Measurements from ENCODE around the gene THOP1. TPM values are rescaled to one million over a fixed set of nuclear protein-coding genes. Genes with fewer than 3 reads are reported as not detected.
A peak's percentile ranks its signal among the peaks of the same experiment; 100 is the strongest.

THOP1 gene
- total RNA-seq, 2 experiments from 2014 or later, result 106 to 121 TPM

DNA sequence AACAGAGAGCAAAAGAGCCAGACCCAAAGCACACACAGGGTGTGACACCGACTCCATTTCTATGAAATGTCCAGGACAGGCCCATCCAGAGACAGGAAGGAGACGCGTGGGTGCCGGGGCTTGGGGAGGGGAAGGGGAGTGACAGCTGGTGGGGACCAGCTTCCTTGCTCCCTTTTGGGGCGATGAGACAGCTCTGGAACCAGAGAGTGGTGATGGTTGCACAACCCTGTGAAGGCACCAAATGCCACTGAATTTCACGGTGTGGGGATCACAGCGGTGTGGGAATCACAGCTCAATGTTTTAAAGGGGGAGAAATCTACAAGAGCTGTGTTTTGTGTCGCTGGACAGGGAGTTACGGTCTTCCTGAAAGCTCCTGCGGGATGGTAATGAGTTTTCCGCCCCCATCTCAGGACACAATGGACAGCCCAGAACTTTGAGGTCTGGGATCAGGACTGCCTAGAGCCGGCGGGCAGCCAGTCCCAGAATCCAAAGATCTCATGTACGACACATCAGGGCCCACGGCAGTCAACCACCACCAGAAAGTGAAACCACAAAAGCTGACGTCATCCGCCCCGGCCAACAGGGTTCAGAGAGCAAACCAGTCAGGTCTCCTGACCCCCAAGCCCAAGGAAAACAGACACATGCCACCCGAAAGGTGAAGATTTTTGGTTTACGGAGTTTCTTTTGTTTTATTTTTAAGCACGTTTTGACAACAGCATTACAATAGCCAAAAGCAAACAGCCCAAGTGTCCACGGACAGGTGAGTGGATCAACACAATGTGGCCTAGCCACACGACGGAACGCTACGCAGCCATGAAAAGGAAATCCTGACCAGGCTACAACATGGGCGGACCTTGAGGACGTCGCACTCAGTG, 9.5 kb upstream of the THOP1 start:
- Mint-ChIP-seq H3K4me1 (ENCODE audit: low read depth) (peaks cover 40% of the 10 kb centered on the region), H3K4me3 (peak overlapping the region; percentile 74), H3K27me3 (ENCODE audit: low read depth) (no peaks in the 10 kb centered on the region), H3K27ac (peak overlapping the region; percentile 85), H3K36me3 (ENCODE audit: low read depth) (peaks cover 18% of the 10 kb centered on the region), H3K9me3 (ENCODE audit: insufficient read depth) (no peaks in the 10 kb centered on the region)
- CTCF ChIA-PET, result interaction anchor here (1.4 to 1.6 kb wide), 2 partner anchors 65 to 127 kb away, joined by 4 to 7 read pairs; partner anchors contain the start of gene ZNF555
- POLR2A ChIA-PET, result interaction anchor here (0.5 kb wide), 1 partner anchor 187 kb away, joined by 3 read pairs; no protein-coding TSS in a partner anchor
- DNase-seq (peak; percentile 88), ATAC-seq (peak; percentile 87)

DNA sequence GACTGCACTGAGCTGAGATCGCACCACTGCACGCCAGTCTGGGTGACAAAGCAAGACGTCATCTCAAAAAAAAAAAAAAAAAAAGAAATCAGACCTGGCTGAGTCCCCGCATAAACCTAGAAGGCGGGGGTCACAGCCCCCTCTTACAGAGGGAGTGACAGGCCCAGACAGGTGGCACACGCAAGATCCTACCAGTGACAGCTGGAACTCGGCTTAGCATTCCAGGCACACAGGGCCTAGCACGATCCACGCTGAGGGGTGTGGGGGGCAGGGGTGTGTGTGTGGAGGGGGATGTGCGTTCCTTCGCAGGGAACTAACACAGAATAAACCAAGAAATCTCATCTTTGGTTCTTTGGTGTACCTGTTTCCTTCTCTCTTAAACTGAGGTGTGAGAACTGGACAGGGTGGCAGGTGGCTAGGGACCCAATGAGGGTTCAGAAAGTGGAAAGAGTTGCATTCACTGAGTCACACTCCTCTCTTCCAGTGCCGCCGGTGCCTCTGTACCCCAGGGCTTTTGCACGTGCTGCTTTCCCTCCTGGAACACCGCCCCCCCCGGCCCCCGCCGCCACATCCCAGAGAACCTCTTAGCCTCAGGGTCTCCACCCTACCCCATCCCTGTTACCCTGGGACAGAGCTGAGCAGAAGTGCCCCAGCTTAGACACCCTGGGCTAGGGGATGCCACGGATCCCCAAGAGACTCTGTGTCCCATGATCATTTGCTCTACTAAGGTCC, 7.2 kb upstream of the THOP1 start:
- CTCF ChIA-PET, result no interaction called here
- H3K9me3 Mint-ChIP-seq (ENCODE audit: insufficient read depth), result no peaks in the 10 kb centered on the region
- POLR2A ChIA-PET, result interaction anchor here (0.6 kb wide), 1 partner anchor 155 kb away, joined by 4 read pairs; no protein-coding TSS in a partner anchor
- no peaks in the 10 kb centered on the region for H3K27me3 Mint-ChIP-seq (ENCODE audit: low read depth)
- peaks cover 49% of the 10 kb centered on the region for H3K4me1 Mint-ChIP-seq (ENCODE audit: low read depth)
- DNase-seq (no peak), ATAC-seq (no peak)
- no peak overlapping the region for H3K4me3 Mint-ChIP-seq
- peaks cover 20% of the 10 kb centered on the region for H3K36me3 Mint-ChIP-seq (ENCODE audit: low read depth)
- no peak overlapping the region for H3K27ac Mint-ChIP-seq

- no peaks in the 10 kb centered on the region for H3K27me3 Mint-ChIP-seq (ENCODE audit: low read depth)
- H3K4me1 Mint-ChIP-seq (ENCODE audit: low read depth), result peaks cover 57% of the 10 kb centered on the region
- ATAC-seq (no peak), DNase-seq (no peak)
- H3K36me3 Mint-ChIP-seq (ENCODE audit: low read depth), result peaks cover 20% of the 10 kb centered on the region
- POLR2A ChIA-PET, result no interaction called here
- no peak overlapping the region for H3K4me3 Mint-ChIP-seq
- H3K27ac Mint-ChIP-seq, result no peak overlapping the region
- H3K9me3 Mint-ChIP-seq (ENCODE audit: insufficient read depth), result no peaks in the 10 kb centered on the region
- CTCF ChIA-PET, result no interaction called here
Measured at GRCh38 chr19:2779121-2779740, 6.1 kb upstream of the THOP1 start.

- CTCF ChIA-PET, result no interaction called here
- Mint-ChIP-seq H3K4me3 (no peak overlapping the region), H3K27me3 (ENCODE audit: low read depth) (no peaks in the 10 kb centered on the region), H3K9me3 (ENCODE audit: insufficient read depth) (no peaks in the 10 kb centered on the region), H3K27ac (no peak overlapping the region), H3K36me3 (ENCODE audit: low read depth) (peaks cover 16% of the 10 kb centered on the region), H3K4me1 (ENCODE audit: low read depth) (peaks cover 56% of the 10 kb centered on the region)
- POLR2A ChIA-PET, result no interaction called here
- ATAC-seq (no peak), DNase-seq (no peak)
Measured at GRCh38 chr19:2780284-2780683, 5.0 kb upstream of the THOP1 start.

- Mint-ChIP-seq H3K27me3 (ENCODE audit: low read depth) (no peaks in the 10 kb centered on the region), H3K36me3 (ENCODE audit: low read depth) (peaks cover 12% of the 10 kb centered on the region), H3K4me1 (ENCODE audit: low read depth) (peaks cover 56% of the 10 kb centered on the region), H3K9me3 (ENCODE audit: insufficient read depth) (no peaks in the 10 kb centered on the region), H3K4me3 (peak overlapping the region; percentile 88), H3K27ac (peak overlapping the region; percentile 97)
- ChIA-PET POLR2A (no interaction called here), CTCF (interaction anchor here (1.0 to 2.1 kb wide), 5 partner anchors 11 to 134 kb away, joined by 3 to 6 read pairs (median 4); no protein-coding TSS in a partner anchor)
- ATAC-seq, result no peak
- peak; percentile 30 for DNase-seq
Measured at GRCh38 chr19:2782329-2782935, 2.9 kb upstream of the THOP1 start.

GRCh38 chr19:2782936-2783780, 2.1 kb upstream of the THOP1 start, which contains the start of gene SGTA:
SGTA (minus strand) TSS chr19:2783273; CDS start chr19:2769068, 14,205 bp downstream.
- Mint-ChIP-seq H3K4me3 (peak within 1 kb of the TSS; percentile 88), H3K4me1 (ENCODE audit: low read depth) (peaks cover 59% of the 10 kb centered on the region)
- POLR2A ChIA-PET, result interaction anchor here (0.7 kb wide), 2 partner anchors 119 to 495 kb away, joined by 3 read pairs; no protein-coding TSS in a partner anchor

DNA sequence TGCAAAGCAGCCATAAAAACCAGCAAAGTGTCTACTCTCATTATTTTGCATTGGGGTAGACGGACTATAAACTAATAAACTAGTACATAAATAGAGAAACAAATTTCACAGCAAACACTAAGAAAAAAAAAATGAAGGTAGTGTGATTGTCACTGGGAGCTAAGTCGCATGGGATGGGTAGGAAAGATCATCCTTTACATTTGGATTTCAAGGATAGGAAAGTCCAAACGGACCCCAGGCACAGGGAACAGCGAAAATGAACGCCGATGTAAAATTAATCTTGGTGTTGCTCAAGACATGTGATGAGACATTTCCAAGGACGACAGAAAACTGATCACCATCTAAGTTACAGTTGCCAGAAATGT, 1.5 kb upstream of the THOP1 start:
- POLR2A ChIA-PET, result interaction anchor here (0.6 to 0.7 kb wide), 4 partner anchors 118 to 871 kb away, joined by 3 to 6 read pairs (median 4); no protein-coding TSS in a partner anchor
- DNase-seq, result no peak
- H3K36me3 Mint-ChIP-seq (ENCODE audit: low read depth), result peaks cover 13% of the 10 kb centered on the region

More at GRCh38 chr19:2782936-2783780, 2.1 kb upstream of the THOP1 start, which contains the start of gene SGTA:
- ATAC-seq (peak; percentile 65), DNase-seq (peak; percentile 99)
- H3K27me3 Mint-ChIP-seq (ENCODE audit: low read depth), result no peaks in the 10 kb centered on the region
- no peaks in the 10 kb centered on the region for H3K9me3 Mint-ChIP-seq (ENCODE audit: insufficient read depth)
- H3K27ac Mint-ChIP-seq, result peak within 1 kb of the TSS; percentile 97
- H3K36me3 Mint-ChIP-seq (ENCODE audit: low read depth), result peaks cover 16% of the 10 kb centered on the region
- CTCF ChIA-PET, result interaction anchor here (0.9 to 1.1 kb wide), 2 partner anchors 14 to 135 kb away, joined by 3 read pairs; no protein-coding TSS in a partner anchor

GRCh38 chr19:2787115-2787514, 1.8 kb downstream of the THOP1 start:
- CTCF ChIA-PET, result no interaction called here
- H3K36me3 Mint-ChIP-seq (ENCODE audit: low read depth), result peaks cover 20% of the 10 kb centered on the region
- no peak for DNase-seq
- ATAC-seq, result no peak
- no peaks in the 10 kb centered on the region for H3K9me3 Mint-ChIP-seq (ENCODE audit: insufficient read depth)
- peaks cover 49% of the 10 kb centered on the region for H3K4me1 Mint-ChIP-seq (ENCODE audit: low read depth)
- peak overlapping the region; percentile 90 for H3K4me3 Mint-ChIP-seq
- no peaks in the 10 kb centered on the region for H3K27me3 Mint-ChIP-seq (ENCODE audit: low read depth)
- H3K27ac Mint-ChIP-seq, result no peak overlapping the region
- POLR2A ChIA-PET, result no interaction called here

More for the DNA sequence above, 1.5 kb upstream of the THOP1 start:
- Mint-ChIP-seq H3K27ac (peak overlapping the region; percentile 97), H3K4me3 (peak overlapping the region; percentile 88), H3K4me1 (ENCODE audit: low read depth) (peaks cover 61% of the 10 kb centered on the region), H3K9me3 (ENCODE audit: insufficient read depth) (no peaks in the 10 kb centered on the region), H3K27me3 (ENCODE audit: low read depth) (no peaks in the 10 kb centered on the region)
- CTCF ChIA-PET, result interaction anchor here (0.9 to 1.1 kb wide), 2 partner anchors 15 to 135 kb away, joined by 3 read pairs; no protein-coding TSS in a partner anchor
- no peak for ATAC-seq

DNA sequence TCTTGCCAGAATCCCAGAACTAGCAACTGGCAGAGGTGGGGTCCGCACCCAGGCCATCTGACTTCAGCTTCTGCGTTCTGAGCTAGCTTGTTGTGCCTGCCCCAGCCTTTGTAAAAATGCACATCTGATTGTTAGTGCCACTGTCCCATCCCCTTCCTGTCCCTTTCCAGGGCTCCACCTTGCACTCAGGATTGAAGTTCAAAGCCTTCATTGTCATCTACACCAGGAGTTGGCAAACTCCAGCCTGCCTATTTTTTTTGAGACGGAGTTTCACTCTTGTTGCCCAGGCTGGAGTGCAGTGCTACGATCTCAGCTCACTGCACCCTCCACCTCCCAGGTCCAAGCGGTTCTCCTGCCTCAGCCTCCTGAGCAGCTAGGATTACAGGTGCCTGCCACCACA, 2.9 kb downstream of the THOP1 start:
- peaks cover 26% of the 10 kb centered on the region for H3K36me3 Mint-ChIP-seq (ENCODE audit: low read depth)

GRCh38 chr19:2790194-2790556, 4.9 kb downstream of the THOP1 start:
- ChIA-PET CTCF (no interaction called here), POLR2A (no interaction called here)
- ATAC-seq (no peak), DNase-seq (no peak)
- Mint-ChIP-seq H3K27ac (no peak overlapping the region), H3K9me3 (ENCODE audit: insufficient read depth) (no peaks in the 10 kb centered on the region), H3K36me3 (ENCODE audit: low read depth) (peaks cover 38% of the 10 kb centered on the region), H3K27me3 (ENCODE audit: low read depth) (no peaks in the 10 kb centered on the region), H3K4me1 (ENCODE audit: low read depth) (peaks cover 25% of the 10 kb centered on the region), H3K4me3 (no peak overlapping the region)

More for the DNA sequence above, 2.9 kb downstream of the THOP1 start:
- Mint-ChIP-seq H3K4me1 (ENCODE audit: low read depth) (peaks cover 44% of the 10 kb centered on the region), H3K27me3 (ENCODE audit: low read depth) (no peaks in the 10 kb centered on the region), H3K9me3 (ENCODE audit: insufficient read depth) (no peaks in the 10 kb centered on the region), H3K27ac (no peak overlapping the region), H3K4me3 (no peak overlapping the region)
- ChIA-PET POLR2A (no interaction called here), CTCF (interaction anchor here (1.0 kb wide), 1 partner anchor 32 kb away, joined by 3 read pairs; no protein-coding TSS in a partner anchor)
- DNase-seq (no peak), ATAC-seq (no peak)

All from activated CD8-positive, alpha-beta T cell treated with anti-CD3 and anti-CD28 coated beads, Interleukin-2, amount 10 ng/mL, durations not matched to agents 7 days and 5 days (primary cell).